ENCODE data around the gene ATP2B2.

The ATP2B2 gene

GRCh38 chr3:10468613-10469354 lies 36.6 kb downstream of the ATP2B2 start:
- DNase-seq = no peak

DNA sequence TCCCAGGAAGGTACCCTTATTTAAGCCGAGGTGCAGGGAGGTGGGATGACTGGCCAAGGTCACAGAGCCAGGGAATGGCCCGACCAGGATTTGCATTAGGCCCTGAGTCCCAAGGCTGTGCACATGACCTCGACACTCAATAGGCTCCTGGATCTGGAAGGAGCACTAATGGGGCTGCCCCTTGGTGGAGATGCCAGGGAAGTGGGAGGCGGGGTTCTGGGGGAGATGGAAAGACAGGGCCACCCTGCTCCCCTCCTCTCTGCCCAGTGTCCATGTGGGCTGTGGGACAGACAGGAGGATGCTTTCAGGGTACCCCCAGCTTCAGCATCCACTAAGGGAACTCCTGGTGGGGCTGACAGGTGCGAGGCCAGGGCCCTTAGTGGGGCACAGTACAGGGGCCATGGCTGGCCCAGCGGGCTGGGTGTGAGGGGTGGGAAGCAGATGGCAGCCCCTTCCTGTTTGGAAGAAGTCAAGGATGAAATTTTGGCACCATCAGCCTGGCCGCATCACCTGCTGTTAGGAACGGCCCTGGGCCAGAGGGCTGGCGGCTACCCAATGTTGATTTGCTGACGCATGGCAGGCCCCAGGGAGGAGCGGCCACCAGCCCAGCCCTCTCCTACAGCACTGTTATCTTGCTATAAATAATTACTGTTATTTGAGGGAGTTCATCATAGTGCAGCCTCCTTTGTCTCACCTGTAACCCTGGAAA lies 37.3 kb downstream of the ATP2B2 start:
- no peak for DNase-seq

GRCh38 chr3:10467204-10467603 lies 38.2 kb downstream of the ATP2B2 start:
- DNase-seq = no peak

GRCh38 chr3:10466186-10466585 lies 39.2 kb downstream of the ATP2B2 start:
- no peak for DNase-seq

GRCh38 chr3:10465161-10465560 lies 40.2 kb downstream of the ATP2B2 start:
- no peak for DNase-seq

DNA sequence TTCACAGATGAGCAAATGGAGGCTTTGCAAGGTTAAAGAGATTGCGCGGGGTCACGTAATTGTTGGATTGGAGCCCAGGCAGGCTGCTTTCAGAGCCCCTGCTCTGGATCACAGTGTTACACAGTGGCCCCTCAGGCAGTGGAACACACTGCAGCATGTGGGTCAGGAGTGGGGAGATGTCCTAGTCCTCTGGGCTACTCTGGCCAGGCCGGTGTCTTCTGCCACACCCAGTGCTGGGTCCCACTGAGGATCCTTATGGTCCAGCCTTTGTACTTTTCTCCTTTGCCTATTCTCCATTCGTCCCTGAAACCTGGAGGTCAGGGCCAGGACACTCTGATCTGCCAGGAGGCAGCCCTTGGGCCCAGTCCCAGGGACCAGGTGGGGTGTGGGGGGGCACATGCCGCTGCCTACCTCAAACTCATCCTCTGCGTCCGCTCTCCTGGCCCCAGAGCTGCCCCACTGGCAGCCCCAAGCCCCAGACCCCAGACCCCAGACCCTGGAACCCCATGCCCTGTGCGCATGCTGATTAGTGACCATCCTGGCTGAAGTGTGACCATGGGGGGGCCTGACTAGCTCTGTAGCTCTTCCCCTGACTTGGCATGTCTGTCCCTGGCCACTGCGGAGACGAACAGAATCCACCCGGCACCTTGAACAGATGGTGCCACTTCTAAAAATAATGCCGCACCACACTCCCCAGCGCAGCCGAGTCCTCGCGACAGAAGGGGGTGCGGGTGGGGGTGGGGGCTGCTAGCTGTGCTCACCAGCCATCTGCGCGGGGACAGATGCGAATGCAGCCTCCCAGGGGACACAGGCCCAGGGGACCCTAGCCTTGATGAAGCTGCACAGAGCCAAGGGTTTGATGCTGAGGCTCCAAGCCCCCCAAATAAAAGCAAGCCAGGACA lies 41.6 kb downstream of the ATP2B2 start:
- no peak for DNase-seq

DNA sequence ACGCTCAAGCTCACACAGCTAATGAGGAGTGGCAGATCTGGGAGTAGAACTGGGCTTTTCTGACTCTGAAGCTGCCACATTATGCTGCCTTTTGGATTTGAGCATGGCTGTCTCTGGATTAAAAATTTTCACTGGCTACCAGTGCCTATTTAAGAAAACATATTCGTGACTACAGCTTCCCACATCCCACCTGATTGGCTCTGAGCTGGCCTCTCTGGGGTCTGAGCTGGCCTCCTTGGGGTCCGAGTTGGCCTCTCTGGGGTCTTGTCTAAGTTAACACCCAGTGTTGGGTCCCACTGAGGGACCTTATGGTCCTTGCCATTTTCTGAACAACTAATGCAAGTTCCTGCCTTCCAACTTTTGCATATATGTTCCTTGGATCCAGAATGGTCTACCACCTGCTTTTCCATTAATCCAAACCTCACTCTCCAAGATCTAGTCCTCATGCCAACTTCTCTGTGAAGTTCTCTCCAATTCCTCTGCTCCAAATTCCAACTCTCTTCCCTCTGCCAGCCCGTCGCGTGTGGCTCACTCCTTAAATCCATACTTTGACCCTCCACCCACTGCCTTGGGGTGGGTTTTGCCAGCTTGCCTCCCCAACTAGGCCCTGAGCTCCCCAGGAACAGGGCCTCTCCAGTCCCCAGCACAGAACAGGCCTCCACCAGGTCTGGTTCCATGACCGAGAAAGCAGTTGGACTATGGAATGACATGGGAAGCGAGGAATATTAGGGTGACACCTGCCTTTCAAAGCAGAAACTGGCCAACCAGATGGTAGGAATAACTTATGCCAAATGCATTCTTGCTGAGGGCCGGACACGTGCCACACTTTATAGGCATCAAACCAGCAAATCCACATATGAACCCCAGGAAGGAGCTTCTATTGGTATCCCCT lies 42.5 kb downstream of the ATP2B2 start:
- no peak for DNase-seq

GRCh38 chr3:10460951-10461545 lies 44.3 kb downstream of the ATP2B2 start:
- no peak for DNase-seq

- DNase-seq = peak; percentile 4 to 12
These were observed 45.2 kb downstream of the ATP2B2 start for GRCh38 chr3:10459954-10460754.

DNA sequence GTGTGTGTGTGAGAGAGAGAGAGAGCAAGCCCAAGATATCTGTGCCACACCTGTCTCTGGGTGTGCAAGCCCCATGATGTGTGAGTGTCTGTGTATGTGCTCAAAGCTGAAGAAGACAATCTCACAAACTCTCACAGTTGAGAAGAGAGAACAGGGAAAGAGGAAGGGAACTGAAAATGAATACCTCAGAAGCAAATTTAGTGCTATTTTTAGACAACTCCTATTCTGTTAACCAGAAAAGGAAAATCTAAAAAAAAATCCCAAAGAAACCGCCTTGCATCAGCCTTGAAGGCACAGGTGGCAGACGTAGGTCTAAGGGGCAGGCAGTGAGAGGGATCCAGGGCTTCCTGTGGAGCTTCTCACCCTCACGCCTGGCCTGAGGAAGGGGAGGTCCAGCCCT lies 47.8 kb downstream of the ATP2B2 start:
- DNase-seq = no peak

GRCh38 chr3:10456981-10457380 lies 48.4 kb downstream of the ATP2B2 start:
- DNase-seq = no peak

DNA sequence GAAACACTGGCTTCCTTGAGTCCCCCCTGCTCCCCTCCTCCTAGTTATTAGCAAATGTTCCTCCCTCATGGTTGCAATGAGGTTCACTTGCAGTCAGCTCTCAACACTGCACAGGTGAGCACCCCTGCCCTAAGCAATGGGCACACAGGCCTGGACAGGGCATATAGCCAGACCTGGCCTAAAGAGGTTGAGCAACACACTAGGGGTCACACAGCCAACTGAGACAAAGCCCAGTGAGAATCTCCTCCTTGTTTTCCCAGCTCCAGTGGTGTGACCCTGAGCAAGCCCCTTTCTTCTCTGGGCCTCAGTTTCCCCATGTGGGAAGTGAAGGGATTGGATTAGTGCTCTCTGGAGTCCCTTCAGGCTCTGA lies 49.9 kb downstream of the ATP2B2 start:
- no peak for DNase-seq

DNA sequence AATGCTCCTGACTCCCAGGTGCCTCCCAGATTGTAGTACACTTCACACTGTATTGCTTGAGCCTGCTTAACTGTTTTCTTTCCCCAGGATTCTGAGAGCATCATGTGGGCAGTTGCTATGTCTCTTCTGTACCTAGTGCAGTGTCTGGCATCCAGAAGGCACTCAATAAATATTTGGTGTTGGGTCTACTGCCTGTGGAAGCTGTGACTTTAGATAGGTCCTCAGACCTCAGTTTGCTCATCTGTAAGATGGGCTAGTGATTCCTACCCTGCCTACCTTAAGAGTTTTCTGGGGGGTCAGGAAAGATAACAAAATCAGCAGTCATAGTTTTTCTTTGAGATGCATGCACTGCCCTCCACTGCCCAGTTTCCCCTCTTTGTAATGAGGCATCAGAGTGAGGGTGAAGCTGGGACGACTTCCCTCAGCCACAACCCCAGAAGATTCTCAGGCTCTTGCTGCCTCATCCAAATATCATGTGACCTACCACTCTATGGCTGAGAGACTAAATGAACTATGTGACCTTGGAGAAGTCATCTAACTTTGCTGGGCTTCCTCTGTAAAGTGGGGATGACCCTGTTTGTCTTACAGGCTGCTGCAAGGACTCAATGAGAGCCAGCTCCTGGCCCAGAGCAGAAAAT lies 50.4 kb downstream of the ATP2B2 start:
- DNase-seq = no peak

GRCh38 chr3:10453431-10454163 lies 51.8 kb downstream of the ATP2B2 start:
- no peak for DNase-seq

DNA sequence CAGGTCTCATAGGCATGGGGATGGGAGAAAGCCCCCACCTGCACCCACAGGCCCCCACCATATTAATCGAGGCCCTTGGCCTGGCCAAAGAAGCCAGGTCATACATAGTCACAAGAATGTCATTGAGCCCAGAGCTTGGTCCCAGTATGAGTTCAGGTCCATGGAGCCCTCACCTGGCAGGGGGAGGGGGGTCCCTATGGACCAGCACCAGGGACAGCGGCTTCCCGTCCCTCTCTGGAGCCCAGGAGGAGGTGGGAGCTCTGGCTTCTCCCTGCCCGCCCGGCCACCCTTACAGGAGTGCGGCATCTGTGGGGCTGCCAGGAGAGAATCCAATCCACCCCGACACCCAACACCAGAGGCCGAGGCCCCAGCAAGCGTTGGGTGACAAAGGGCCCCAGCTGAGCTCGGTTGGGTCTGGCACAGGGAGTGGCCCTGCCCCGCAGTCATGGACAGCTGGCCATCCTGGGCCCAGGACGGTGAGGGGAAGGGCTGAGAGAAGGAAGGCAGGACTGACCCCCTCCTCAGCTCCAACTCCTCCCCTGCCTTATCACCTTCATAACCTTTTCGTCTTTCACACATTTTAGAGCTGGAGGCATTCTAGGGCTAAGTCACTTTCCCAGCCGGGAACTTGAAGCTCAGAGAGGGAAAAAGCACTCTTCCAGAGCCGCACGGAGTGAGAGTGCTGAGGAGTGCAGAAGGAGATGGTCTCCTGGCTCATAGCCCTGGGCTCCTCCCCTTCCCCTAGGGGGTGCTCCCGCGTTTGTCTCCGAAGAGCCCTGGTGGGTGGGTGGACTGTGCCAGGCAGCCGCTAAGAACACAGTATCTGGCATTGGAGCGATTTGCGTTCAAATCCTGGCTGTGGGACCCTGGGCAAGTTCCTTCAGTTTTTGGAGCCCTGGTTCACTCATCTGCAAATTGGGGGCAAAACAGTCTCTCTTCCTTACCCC lies 54.6 kb downstream of the ATP2B2 start:
- DNase-seq = no peak

DNA sequence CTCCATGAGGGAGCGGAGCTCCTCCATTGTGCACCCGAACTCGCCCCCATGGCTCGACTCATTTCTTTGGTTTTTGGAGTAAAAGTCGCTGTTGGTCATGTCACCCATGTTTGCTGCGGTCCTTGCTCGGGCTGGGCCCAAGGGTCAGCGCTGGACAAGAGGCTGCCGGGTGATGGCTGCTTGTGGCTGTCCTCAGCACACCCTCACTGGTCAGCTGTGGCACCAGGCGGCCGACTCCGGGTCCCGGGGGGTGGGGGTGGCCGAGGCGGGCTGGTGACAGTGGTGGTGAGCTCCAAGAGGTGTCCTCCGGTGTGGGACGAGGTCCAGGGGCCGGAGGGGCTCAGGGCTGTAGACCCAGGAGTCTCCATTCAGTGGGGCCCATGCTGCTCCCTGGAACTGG lies 56.0 kb downstream of the ATP2B2 start:
- DNase-seq = no peak

- no peak for DNase-seq
These were observed 56.8 kb downstream of the ATP2B2 start for GRCh38 chr3:10448544-10448943.

DNA sequence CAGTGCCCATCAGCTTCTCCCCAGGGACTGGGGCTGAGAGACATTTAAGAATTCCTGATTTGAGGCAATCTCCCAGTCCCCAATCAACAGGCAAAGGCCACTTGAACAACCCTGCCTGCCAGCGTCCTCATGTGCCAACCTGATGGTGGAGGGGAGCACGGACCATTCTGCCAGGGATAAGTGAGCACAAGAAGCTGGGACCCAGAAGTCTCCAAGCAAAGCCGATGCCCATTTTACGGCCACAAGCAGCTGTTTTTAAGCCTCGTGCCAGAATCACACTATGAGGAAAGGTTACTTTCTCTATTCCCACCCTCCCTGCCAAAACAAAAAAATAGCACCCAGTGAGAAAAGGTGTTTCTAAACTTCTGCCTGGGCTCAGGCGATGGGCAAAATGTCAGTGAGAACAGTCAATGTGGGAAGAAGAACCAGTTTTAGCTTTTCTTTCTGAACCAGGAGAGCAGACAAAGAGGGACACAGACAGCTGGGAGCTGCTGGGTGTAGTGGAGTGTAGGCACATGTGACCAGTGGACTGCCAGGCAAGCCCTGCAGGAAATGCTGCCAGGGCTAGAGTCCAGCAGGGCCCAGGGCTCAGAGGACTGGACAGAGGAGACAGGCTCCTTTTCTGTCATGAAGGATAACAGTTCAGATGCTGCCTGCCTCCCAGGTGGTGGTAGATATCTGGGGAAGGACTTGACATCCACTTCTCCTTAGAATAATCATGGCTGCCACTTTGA lies 57.7 kb downstream of the ATP2B2 start:
- no peak for DNase-seq

Measured in stimulated activated CD4-positive, alpha-beta T cell treated with anti-CD3 and anti-CD28 coated beads, Interleukin-4, amount 100 ng/mL, for 4 hours (primary cell).